RWPE2 (cell line): Measurements from ENCODE around the gene SPPL2B.

Source experiments
- ATAC-seq: fragments of 200-7000 bp; cut with Tn5 transposase; 3 replicates; pipeline ENCODE4 v1.9.1; 2021; ENCODE audit warnings: low read depth
- DNase-seq: peaks from one replicate; pipeline ENCODE4 v3.0.0-alpha.2; 2020; ENCODE audit warnings: low spot score
- H3K27ac ChIP-seq: fragments of 450-650 bp; 2 replicates; pipeline ENCODE4 v1.5.1; 2017; ENCODE audit warnings: mild to moderate bottlenecking; ENCODE audit not compliant: poor library complexity, severe bottlenecking
- H3K27me3 ChIP-seq: fragments of 250-450 bp; sonication (Bioruptor Pico); 2 replicates; pipeline ENCODE4 v1.5.1; 2021; ENCODE audit warnings: mild to moderate bottlenecking, moderate library complexity; ENCODE audit not compliant: insufficient read depth, poor library complexity, severe bottlenecking
- H3K36me3 ChIP-seq: fragments of 250-450 bp; sonication (Bioruptor Pico); 2 replicates; pipeline ENCODE4 v1.5.1; 2020; ENCODE audit warnings: low read depth, mild to moderate bottlenecking, moderate library complexity
- H3K4me1 ChIP-seq: fragments of 250-450 bp; sonication (Bioruptor Pico); 2 replicates; pipeline ENCODE4 v1.5.1; 2021; ENCODE audit warnings: mild to moderate bottlenecking, moderate library complexity; ENCODE audit not compliant: insufficient read depth, poor library complexity, severe bottlenecking
- H3K4me3 ChIP-seq: fragments of 250-450 bp; sonication (Bioruptor Pico); 2 replicates; pipeline ENCODE4 v1.5.1; 2021; ENCODE audit warnings: mild to moderate bottlenecking, moderate library complexity; ENCODE audit not compliant: severe bottlenecking
- H3K9me3 ChIP-seq: fragments of 250-450 bp; sonication (Bioruptor Pico); 2 replicates; pipeline ENCODE4 v1.5.1; 2021; ENCODE audit warnings: mild to moderate bottlenecking, moderate library complexity; ENCODE audit not compliant: severe bottlenecking
- CTCF ChIP-seq: fragments of 450-650 bp; IDR thresholded peaks from one replicate; pipeline ENCODE4 v1.5.1; 2017; ENCODE audit warnings: mild to moderate bottlenecking, moderate library complexity; ENCODE audit not compliant: poor library complexity, severe bottlenecking

SPPL2B gene

GRCh38 chr19:2334426-2334825, 5.9 kb downstream of the SPPL2B start:
- Histone ChIP-seq H3K27ac (no peak overlapping the region), H3K27me3 (no peaks in the 10 kb centered on the region), H3K9me3 (no peaks in the 10 kb centered on the region), H3K4me3 (no peak overlapping the region), H3K4me1 (no peaks in the 10 kb centered on the region), H3K36me3 (no peaks in the 10 kb centered on the region)
- TF ChIP-seq CTCF: no peak
- DNase-seq: no peak
- no peak for ATAC-seq

- no peak overlapping the region for H3K27ac ChIP-seq
- DNase-seq (no peak), ATAC-seq (no peak)
- no peak for TF ChIP-seq CTCF
- H3K27me3 ChIP-seq: no peaks in the 10 kb centered on the region
- no peak overlapping the region for H3K4me3 ChIP-seq
- no peaks in the 10 kb centered on the region for H3K4me1 ChIP-seq
- no peaks in the 10 kb centered on the region for H3K9me3 ChIP-seq
- H3K36me3 ChIP-seq: no peaks in the 10 kb centered on the region
These were observed 6.7 kb downstream of the SPPL2B start for GRCh38 chr19:2334986-2335846.

- H3K27ac ChIP-seq: no peak overlapping the region
- H3K27me3 ChIP-seq: no peaks in the 10 kb centered on the region
- H3K9me3 ChIP-seq: no peaks in the 10 kb centered on the region
These were observed 7.4 kb downstream of the SPPL2B start for GRCh38 chr19:2335848-2336247.

GRCh38 chr19:2336528-2337328, 8.2 kb downstream of the SPPL2B start:
- ATAC-seq (no peak), DNase-seq (no peak)
- Histone ChIP-seq H3K36me3 (0 out of 2 replicates have a peak, but pooled peaks cover 3% of the 10 kb centered on the region), H3K27me3 (no peaks in the 10 kb centered on the region), H3K4me1 (no peaks in the 10 kb centered on the region), H3K9me3 (no peaks in the 10 kb centered on the region), H3K4me3 (no peak overlapping the region), H3K27ac (no peak overlapping the region)
- no peak for TF ChIP-seq CTCF

More at GRCh38 chr19:2335848-2336247, 7.4 kb downstream of the SPPL2B start:
- Histone ChIP-seq H3K4me1 (no peaks in the 10 kb centered on the region), H3K36me3 (no peaks in the 10 kb centered on the region), H3K4me3 (no peak overlapping the region)
- DNase-seq: no peak
- ATAC-seq: no peak
- no peak for TF ChIP-seq CTCF
